Activated CD8-positive, alpha-beta T cell treated with anti-CD3 and anti-CD28 coated beads, Interleukin-2, amount 10 ng/mL, durations not matched to agents 7 days and 5 days (primary cell): ENCODE data around the gene KRTAP24-1. TPM values are rescaled to one million over a fixed set of nuclear protein-coding genes. Genes with fewer than 3 reads are reported as not detected.

Experiments used
- ATAC-seq: fragments of 150-1000 bp; cut with Tn5 transposase; one replicate; pipeline ENCODE4 v1.10.0; 2021; ENCODE audit warnings: moderate library complexity
- CTCF ChIA-PET: fragments of 350-600 bp; sonication (Branson Sonifier 250); formaldehyde crosslinking; loops from one replicate; lab custom pipeline; 2021; ENCODE audit warnings: antibody characterized with exemption; lab: Charles Lee
- POLR2A ChIA-PET: fragments of 350-600 bp; sonication (Branson Sonifier 250); formaldehyde crosslinking; loops from one replicate; lab custom pipeline; 2021; ENCODE audit warnings: antibody characterized with exemption; lab: Charles Lee
- DNase-seq: peaks from one replicate; pipeline ENCODE4 v3.0.0-alpha.2; 2020
- H3K27ac Mint-ChIP-seq: one replicate; pipeline ENCODE4 v1.8.0; 2021; ENCODE audit warnings: mild to moderate bottlenecking, mixed read lengths
- H3K27me3 Mint-ChIP-seq: one replicate; pipeline ENCODE4 v1.8.0; 2021; ENCODE audit warnings: low read depth, mixed read lengths
- H3K36me3 Mint-ChIP-seq: one replicate; pipeline ENCODE4 v1.8.0; 2021; ENCODE audit warnings: low read depth, mixed read lengths
- H3K4me1 Mint-ChIP-seq: one replicate; pipeline ENCODE4 v1.8.0; 2021; ENCODE audit warnings: low read depth, mixed read lengths
- H3K4me3 Mint-ChIP-seq: one replicate; pipeline ENCODE4 v1.8.0; 2021; ENCODE audit warnings: mild to moderate bottlenecking, mixed read lengths
- H3K9me3 Mint-ChIP-seq: one replicate; pipeline ENCODE4 v1.8.0; 2022; ENCODE audit warnings: mixed read lengths; ENCODE audit not compliant: insufficient read depth
- total RNA-seq, 2 experiments: library from RNA; stranded (reverse); gene quantifications; one replicate each; pipeline ENCODE4 v1.2.3, GENCODE V29; 2021

Gene KRTAP24-1
- total RNA-seq, result not detected

- Mint-ChIP-seq H3K4me1 (no peaks in the 10 kb centered on the region), H3K4me3 (no peak within 1 kb of the TSS), H3K9me3 (no peaks in the 10 kb centered on the region), H3K27ac (no peak within 1 kb of the TSS), H3K27me3 (no peaks in the 10 kb centered on the region), H3K36me3 (no peaks in the 10 kb centered on the region)
- ATAC-seq (no peak), DNase-seq (no peak)
- CTCF ChIA-PET, result no interaction called here
- POLR2A ChIA-PET, result no interaction called here
Measured at GRCh38 chr21:30282850-30283249, at the start of gene KRTAP24-1. Gene KRTAP24-1, minus strand, starts transcription at chr21:30282950. Its CDS starts 18 bp downstream, at chr21:30282932.

- no peaks in the 10 kb centered on the region for H3K4me1 Mint-ChIP-seq
- ChIA-PET CTCF (interaction anchor here (3.2 kb wide), 1 partner anchor 12 kb away, joined by 7 read pairs; no protein-coding TSS in a partner anchor), POLR2A (no interaction called here)
- no peak overlapping the region for H3K27ac Mint-ChIP-seq
- H3K4me3 Mint-ChIP-seq, result no peak overlapping the region
- no peak for DNase-seq
- no peaks in the 10 kb centered on the region for H3K36me3 Mint-ChIP-seq
- no peaks in the 10 kb centered on the region for H3K27me3 Mint-ChIP-seq
- no peaks in the 10 kb centered on the region for H3K9me3 Mint-ChIP-seq
- ATAC-seq, result no peak
Measured at GRCh38 chr21:30329203-30329875, 46.6 kb upstream of the KRTAP24-1 start.

GRCh38 chr21:30326390-30326789 is 43.6 kb upstream of the KRTAP24-1 start:
- ChIA-PET CTCF (no interaction called here), POLR2A (no interaction called here)
- no peaks in the 10 kb centered on the region for H3K9me3 Mint-ChIP-seq
- H3K27ac Mint-ChIP-seq, result no peak overlapping the region
- H3K4me3 Mint-ChIP-seq, result no peak overlapping the region
- no peaks in the 10 kb centered on the region for H3K36me3 Mint-ChIP-seq
- ATAC-seq (no peak), DNase-seq (no peak)
- H3K27me3 Mint-ChIP-seq, result no peaks in the 10 kb centered on the region
- no peaks in the 10 kb centered on the region for H3K4me1 Mint-ChIP-seq

- DNase-seq (no peak), ATAC-seq (no peak)
- Mint-ChIP-seq H3K9me3 (no peaks in the 10 kb centered on the region), H3K27me3 (no peaks in the 10 kb centered on the region), H3K4me3 (no peak within 1 kb of the TSS), H3K4me1 (no peaks in the 10 kb centered on the region), H3K36me3 (no peaks in the 10 kb centered on the region), H3K27ac (no peak within 1 kb of the TSS)
- POLR2A ChIA-PET, result no interaction called here
- CTCF ChIA-PET, result no interaction called here
Measured at GRCh38 chr21:30320215-30320614, 37.5 kb upstream of the KRTAP24-1 start, which contains the start of gene KRTAP26-1. Gene KRTAP26-1, minus strand, starts transcription at chr21:30320315. Its CDS starts 280 bp downstream, at chr21:30320035.

GRCh38 chr21:30315701-30316100 is 33.0 kb upstream of the KRTAP24-1 start:
- ATAC-seq (no peak), DNase-seq (no peak)
- CTCF ChIA-PET, result no interaction called here
- POLR2A ChIA-PET, result no interaction called here
- Mint-ChIP-seq H3K4me1 (no peaks in the 10 kb centered on the region), H3K36me3 (no peaks in the 10 kb centered on the region), H3K27me3 (no peaks in the 10 kb centered on the region), H3K27ac (no peak overlapping the region), H3K4me3 (no peak overlapping the region), H3K9me3 (no peaks in the 10 kb centered on the region)

- no peaks in the 10 kb centered on the region for H3K4me1 Mint-ChIP-seq
- DNase-seq, result no peak
- no peaks in the 10 kb centered on the region for H3K36me3 Mint-ChIP-seq
- ChIA-PET POLR2A (no interaction called here), CTCF (no interaction called here)
- H3K4me3 Mint-ChIP-seq, result no peak overlapping the region
- peaks cover 3% of the 10 kb centered on the region for H3K9me3 Mint-ChIP-seq
- no peaks in the 10 kb centered on the region for H3K27me3 Mint-ChIP-seq
- H3K27ac Mint-ChIP-seq, result no peak overlapping the region
- ATAC-seq, result no peak
Measured at GRCh38 chr21:30306884-30307283, 24.1 kb upstream of the KRTAP24-1 start.

- ATAC-seq, result no peak
- Mint-ChIP-seq H3K4me3 (no peak overlapping the region), H3K27ac (no peak overlapping the region), H3K36me3 (no peaks in the 10 kb centered on the region), H3K9me3 (peaks cover 7% of the 10 kb centered on the region), H3K27me3 (no peaks in the 10 kb centered on the region), H3K4me1 (no peaks in the 10 kb centered on the region)
- CTCF ChIA-PET, result no interaction called here
- DNase-seq, result no peak
- POLR2A ChIA-PET, result no interaction called here
Measured at GRCh38 chr21:30305136-30305535, 22.4 kb upstream of the KRTAP24-1 start.

- H3K27me3 Mint-ChIP-seq, result no peaks in the 10 kb centered on the region
- H3K9me3 Mint-ChIP-seq, result no peaks in the 10 kb centered on the region
- no peak within 1 kb of the TSS for H3K27ac Mint-ChIP-seq
- no peak within 1 kb of the TSS for H3K4me3 Mint-ChIP-seq
- no peaks in the 10 kb centered on the region for H3K36me3 Mint-ChIP-seq
- DNase-seq (no peak), ATAC-seq (no peak)
- no peaks in the 10 kb centered on the region for H3K4me1 Mint-ChIP-seq
- CTCF ChIA-PET, result no interaction called here
- POLR2A ChIA-PET, result no interaction called here
Measured at GRCh38 chr21:30289215-30289614, 6.5 kb upstream of the KRTAP24-1 start, which contains the start of gene KRTAP25-1. Gene KRTAP25-1, minus strand, starts transcription at chr21:30289514. Its CDS starts 24 bp downstream, at chr21:30289490.

- DNase-seq, result no peak
- ATAC-seq, result no peak
- CTCF ChIA-PET, result no interaction called here
- Mint-ChIP-seq H3K27ac (no peak overlapping the region), H3K36me3 (no peaks in the 10 kb centered on the region), H3K9me3 (no peaks in the 10 kb centered on the region), H3K27me3 (no peaks in the 10 kb centered on the region), H3K4me1 (no peaks in the 10 kb centered on the region), H3K4me3 (no peak overlapping the region)
- POLR2A ChIA-PET, result no interaction called here
Measured at GRCh38 chr21:30271611-30272010, 11.1 kb downstream of the KRTAP24-1 start.

- no peak for ATAC-seq
- Mint-ChIP-seq H3K4me1 (no peaks in the 10 kb centered on the region), H3K27me3 (no peaks in the 10 kb centered on the region), H3K9me3 (no peaks in the 10 kb centered on the region), H3K36me3 (no peaks in the 10 kb centered on the region), H3K27ac (no peak overlapping the region), H3K4me3 (no peak overlapping the region)
- POLR2A ChIA-PET, result no interaction called here
- no peak for DNase-seq
- CTCF ChIA-PET, result no interaction called here
Measured at GRCh38 chr21:30271156-30271555, 11.6 kb downstream of the KRTAP24-1 start.

GRCh38 chr21:30269803-30270530 is 12.8 kb downstream of the KRTAP24-1 start:
- Mint-ChIP-seq H3K27ac (no peak overlapping the region), H3K36me3 (no peaks in the 10 kb centered on the region), H3K4me3 (no peak overlapping the region), H3K4me1 (no peaks in the 10 kb centered on the region), H3K27me3 (no peaks in the 10 kb centered on the region), H3K9me3 (no peaks in the 10 kb centered on the region)
- ATAC-seq (no peak), DNase-seq (no peak)
- POLR2A ChIA-PET, result no interaction called here
- CTCF ChIA-PET, result no interaction called here

GRCh38 chr21:30268608-30269197 is 14.0 kb downstream of the KRTAP24-1 start:
- ChIA-PET CTCF (no interaction called here), POLR2A (no interaction called here)
- no peak overlapping the region for H3K4me3 Mint-ChIP-seq
- H3K27ac Mint-ChIP-seq, result no peak overlapping the region
- no peaks in the 10 kb centered on the region for H3K27me3 Mint-ChIP-seq
- ATAC-seq, result no peak
- H3K4me1 Mint-ChIP-seq, result no peaks in the 10 kb centered on the region
- no peak for DNase-seq
- H3K36me3 Mint-ChIP-seq, result no peaks in the 10 kb centered on the region
- no peaks in the 10 kb centered on the region for H3K9me3 Mint-ChIP-seq
